ENCODE measurements around the gene TMEM134.

GRCh38 chr11:67445515-67445914, 23.5 kb downstream of the TMEM134 start:
- TF ChIP-seq CTCF (IDR thresholded peaks at IDR 0.05; ENCODE audit: insufficient read depth, low read depth, low read length) (no peak), EZH2 (IDR thresholded peaks at IDR 0.05; ENCODE audit: insufficient read depth, low read length) (no peak)
